ENCODE measurements around the gene PRPF19.

PRPF19 gene

DNA sequence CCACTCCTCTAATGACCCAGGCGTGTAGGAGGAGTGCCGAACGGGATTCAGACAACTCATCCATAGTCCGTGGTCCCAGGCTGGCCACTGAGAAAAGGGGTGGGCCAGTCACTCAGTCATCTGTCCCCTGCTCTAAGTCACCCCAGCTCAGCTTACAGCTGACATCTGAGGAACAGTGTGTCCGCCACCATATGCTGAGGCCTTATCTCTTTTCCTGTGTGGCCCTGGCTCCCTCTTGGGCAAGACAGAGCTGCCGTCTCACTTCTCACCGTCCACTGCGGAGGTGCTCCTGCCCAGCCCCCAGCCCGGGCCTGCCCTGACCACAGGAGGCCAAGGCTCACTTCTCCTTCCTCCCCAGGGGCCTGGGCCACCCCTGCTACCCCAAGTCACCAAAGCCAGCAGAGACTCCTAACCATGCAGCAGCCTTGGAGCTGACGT is 57.7 kb downstream of the PRPF19 start:
- in situ Hi-C loops (cut with HindIII; ENCODE audit: low sequenced_read_pairs) = no loop called here

GRCh38 chr11:60847896-60848295 is 58.5 kb downstream of the PRPF19 start:
- in situ Hi-C loops (cut with HindIII; ENCODE audit: low sequenced_read_pairs) = no loop called here

DNA sequence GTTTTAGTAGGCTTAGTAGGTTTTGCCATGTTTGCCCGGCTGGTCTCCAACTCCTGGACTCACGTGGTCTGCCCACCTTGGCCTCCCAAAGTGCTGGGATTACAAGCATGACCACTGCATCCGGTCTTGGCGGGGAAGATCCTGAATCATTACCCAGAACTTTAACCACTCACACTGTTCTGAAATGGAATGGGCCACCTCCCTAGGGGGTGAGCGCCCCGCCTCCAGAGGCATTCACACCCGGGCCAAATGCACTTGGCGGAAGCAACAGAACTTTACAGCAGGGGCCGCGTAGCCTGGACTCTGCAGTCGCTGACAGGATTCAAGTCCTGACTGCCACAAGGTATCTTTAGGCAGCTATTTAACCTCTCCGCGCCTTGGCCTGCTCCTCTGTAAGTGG is 59.1 kb downstream of the PRPF19 start:
- in situ Hi-C loops (cut with HindIII; ENCODE audit: low sequenced_read_pairs) = no loop called here

- in situ Hi-C loops (cut with HindIII; ENCODE audit: low sequenced_read_pairs) = no loop called here
These were observed 61.0 kb downstream of the PRPF19 start for GRCh38 chr11:60845338-60845737.

DNA sequence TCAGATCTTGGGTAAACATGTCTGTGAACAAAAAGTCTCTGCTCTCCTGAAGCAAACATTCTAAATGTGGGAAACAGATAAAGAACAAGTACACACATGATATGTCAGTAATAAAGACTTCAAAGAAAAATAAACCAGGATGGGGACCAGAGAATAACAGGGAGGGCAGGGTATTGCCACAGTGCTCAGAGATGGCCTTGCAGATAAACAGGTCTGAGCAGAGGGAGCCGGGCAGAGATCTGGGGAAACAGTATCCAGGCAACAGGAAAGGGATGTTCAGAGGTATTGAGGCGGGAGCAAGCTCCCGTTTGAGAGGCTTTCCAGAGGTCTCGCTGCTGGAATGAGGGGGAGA is 61.5 kb downstream of the PRPF19 start:
- in situ Hi-C loops (cut with HindIII; ENCODE audit: low sequenced_read_pairs) = no loop called here

GRCh38 chr11:60844045-60844869 is 62.1 kb downstream of the PRPF19 start:
- in situ Hi-C loops (cut with HindIII; ENCODE audit: low sequenced_read_pairs) = no loop called here

DNA sequence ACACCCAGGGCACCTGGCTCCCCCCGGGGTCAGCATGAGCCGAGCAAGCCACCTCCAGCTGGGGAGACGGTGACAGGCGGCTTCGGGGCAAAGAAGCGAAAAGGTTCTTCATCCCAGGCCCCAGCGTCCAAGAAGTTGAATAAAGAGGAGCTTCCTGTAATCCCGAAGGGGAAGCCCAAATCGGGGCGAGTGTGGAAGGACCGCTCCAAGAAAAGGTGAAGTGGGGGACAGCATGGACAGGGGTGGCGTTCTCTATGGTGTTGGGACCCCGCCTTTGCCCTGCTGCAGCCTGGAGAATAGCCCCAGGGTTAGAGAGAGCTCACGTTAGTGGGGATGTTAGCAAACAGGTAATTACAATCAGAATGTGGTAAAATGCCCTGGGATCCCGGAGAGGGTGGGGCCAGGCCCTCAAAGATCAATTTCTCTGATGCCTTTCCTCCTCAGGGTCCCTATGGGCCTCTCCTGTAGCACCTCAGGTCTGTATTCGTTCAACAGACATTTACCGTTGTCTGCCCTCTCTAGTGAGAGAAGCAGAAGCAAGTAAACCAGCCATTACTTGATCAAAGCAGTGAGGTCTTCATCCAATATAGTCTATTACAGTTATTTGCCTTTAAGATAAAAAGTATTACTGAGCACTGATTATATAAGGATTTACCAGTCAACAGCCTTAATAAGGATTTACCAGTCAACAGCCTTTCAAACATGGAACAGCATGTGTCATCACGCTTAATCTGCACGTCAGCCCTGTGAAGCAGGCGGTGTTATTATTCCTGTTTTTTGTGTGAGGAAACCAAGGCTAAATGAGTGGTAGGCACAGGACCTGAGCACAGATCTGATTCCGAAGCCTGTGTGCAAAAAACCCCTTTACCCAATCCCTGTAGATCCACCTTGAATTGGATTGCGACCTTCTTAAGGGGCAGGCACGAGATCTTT is 63.5 kb downstream of the PRPF19 start:
- in situ Hi-C loops (cut with HindIII; ENCODE audit: low sequenced_read_pairs) = no loop called here

DNA sequence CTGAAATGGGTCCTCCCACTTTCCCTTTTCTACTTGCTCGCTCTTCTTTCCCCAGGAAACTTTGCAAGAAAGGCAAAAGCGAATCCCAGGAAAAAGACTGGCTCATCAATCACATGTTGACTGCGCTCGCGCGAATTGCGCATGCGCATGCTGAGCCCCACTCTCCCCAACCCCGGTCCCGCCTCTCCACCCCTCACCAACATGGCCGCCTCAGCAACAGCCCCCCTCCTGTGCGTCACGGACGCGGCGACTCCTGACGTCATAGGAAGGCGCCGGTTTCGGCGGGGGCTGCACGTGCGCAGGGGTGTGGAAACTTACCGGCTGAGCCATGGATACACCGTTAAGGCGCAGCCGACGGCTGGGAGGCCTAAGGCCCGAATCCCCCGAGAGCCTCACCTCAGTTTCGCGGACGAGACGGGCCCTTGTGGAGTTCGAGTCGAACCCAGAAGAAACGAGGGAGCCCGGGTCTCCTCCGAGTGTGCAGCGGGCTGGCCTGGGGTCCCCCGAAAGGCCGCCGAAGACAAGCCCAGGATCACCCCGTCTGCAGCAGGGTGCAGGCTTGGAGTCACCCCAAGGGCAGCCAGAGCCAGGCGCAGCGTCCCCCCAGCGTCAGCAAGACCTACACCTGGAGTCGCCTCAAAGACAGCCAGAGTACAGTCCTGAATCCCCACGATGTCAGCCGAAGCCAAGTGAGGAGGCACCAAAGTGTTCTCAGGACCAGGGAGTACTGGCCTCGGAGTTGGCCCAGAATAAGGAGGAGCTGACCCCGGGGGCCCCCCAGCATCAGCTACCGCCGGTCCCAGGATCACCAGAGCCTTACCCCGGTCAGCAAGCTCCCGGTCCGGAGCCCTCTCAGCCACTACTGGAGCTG is 64.4 kb downstream of the PRPF19 start, which contains the start of gene CCDC86:
Gene CCDC86 (plus strand): TSS at position 317 of the 871 bp plus-strand sequence. CDS start 12 bp downstream, at position 329.
- in situ Hi-C loops (cut with HindIII; ENCODE audit: low sequenced_read_pairs) = no loop called here
